ENCODE results near the gene SEZ6.

DNA sequence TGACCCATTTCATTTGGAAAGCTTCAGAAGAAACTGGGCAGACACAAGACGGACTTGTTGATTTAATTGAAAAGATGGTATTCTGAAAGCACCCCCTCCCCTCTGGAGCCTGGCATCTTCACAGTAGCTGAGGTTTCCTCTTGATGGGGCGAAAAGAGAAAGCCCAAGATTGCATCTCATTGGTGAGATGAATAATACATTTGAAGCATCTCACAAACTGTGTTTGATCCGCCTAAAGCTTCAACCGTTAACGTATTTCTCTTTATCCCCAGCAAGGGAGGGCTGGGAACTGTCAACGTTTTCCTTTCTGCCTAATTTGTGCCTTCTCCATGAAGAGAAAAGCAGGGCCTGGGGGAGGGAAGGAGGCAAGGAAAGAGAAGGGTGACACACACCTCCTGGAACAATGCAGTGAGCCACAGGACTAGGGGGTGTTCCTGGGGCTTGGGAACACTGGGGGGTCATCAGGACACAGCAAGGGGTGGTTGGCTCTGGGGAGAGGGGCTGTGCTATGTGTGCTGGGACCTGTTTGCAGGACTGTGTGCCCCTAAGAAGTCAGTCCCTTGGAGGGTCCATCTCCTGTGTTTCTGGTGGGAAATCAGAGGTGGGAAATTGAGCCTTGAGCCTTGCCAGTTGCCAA, 18.6 kb upstream of the SEZ6 start:
- TF ChIP-seq, protein P1, sequence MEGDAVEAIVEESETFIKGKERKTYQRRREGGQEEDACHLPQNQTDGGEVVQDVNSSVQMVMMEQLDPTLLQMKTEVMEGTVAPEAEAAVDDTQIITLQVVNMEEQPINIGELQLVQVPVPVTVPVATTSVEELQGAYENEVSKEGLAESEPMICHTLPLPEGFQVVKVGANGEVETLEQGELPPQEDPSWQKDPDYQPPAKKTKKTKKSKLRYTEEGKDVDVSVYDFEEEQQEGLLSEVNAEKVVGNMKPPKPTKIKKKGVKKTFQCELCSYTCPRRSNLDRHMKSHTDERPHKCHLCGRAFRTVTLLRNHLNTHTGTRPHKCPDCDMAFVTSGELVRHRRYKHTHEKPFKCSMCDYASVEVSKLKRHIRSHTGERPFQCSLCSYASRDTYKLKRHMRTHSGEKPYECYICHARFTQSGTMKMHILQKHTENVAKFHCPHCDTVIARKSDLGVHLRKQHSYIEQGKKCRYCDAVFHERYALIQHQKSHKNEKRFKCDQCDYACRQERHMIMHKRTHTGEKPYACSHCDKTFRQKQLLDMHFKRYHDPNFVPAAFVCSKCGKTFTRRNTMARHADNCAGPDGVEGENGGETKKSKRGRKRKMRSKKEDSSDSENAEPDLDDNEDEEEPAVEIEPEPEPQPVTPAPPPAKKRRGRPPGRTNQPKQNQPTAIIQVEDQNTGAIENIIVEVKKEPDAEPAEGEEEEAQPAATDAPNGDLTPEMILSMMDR (IDR thresholded peaks at IDR 0.05): no peak
- TF ChIP-seq EZH2 (IDR thresholded peaks at IDR 0.05; ENCODE audit: borderline replicate concordance, insufficient read depth, low read depth, low read length, poor library complexity, severe bottlenecking): no peak
